B cell (primary cell): Measurements from ENCODE around the gene TMEM209. TPM values are rescaled to one million over a fixed set of nuclear protein-coding genes. Genes with fewer than 3 reads are reported as not detected.

Experiments
- ATAC-seq: fragments of 200-7000 bp; cut with Tn5 transposase; one replicate; pipeline ENCODE4 v1.10.0; 2021; ENCODE audit warnings: low read depth, mild to moderate bottlenecking, moderate number of reproducible peaks, moderate library complexity
- CTCF ChIA-PET: fragments of 350-600 bp; sonication (Branson Sonifier 250); formaldehyde crosslinking; loops from one replicate; lab custom pipeline; 2021; ENCODE audit warnings: antibody characterized with exemption, inconsistent platforms; lab: Charles Lee
- POLR2A ChIA-PET: fragments of 350-600 bp; sonication (Branson Sonifier 250); formaldehyde crosslinking; loops from one replicate; lab custom pipeline; 2021; ENCODE audit warnings: antibody characterized with exemption; lab: Charles Lee
- DNase-seq: peaks from one replicate; pipeline ENCODE4 v3.0.0; 2013
- H2AFZ ChIP-seq: 2 replicates; pipeline ENCODE4 v1.6.1; 2012; ENCODE audit warnings: mild to moderate bottlenecking, low read depth, low read length; ENCODE audit not compliant: insufficient read depth, poor library complexity, severe bottlenecking
- H3K27ac ChIP-seq, 2 donors: 1 replicate in 1 of 2; 2 replicates in 1 of 2; pipeline ENCODE4 v1.5.1; 2012 to 2013; ENCODE audit warnings: low read length in 2 of 2, mild to moderate bottlenecking in 2 of 2, moderate library complexity in 1 of 2
- H3K27me3 ChIP-seq, 4 experiments: fragments of 200-600 bp in 1 of 4; sonication (generic) in 1 of 4; replicated peaks in 1 of 4; 1 replicate in 2 of 4; 2 replicates in 2 of 4; pipeline versions ENCODE4 v1.6.1 to v1.7.0; 2013 to 2016; ENCODE audit warnings: low read length in 3 of 4, mild to moderate bottlenecking in 2 of 4, mixed read lengths in 1 of 4, moderate library complexity in 1 of 4; ENCODE audit not compliant: insufficient read depth in 4 of 4, control insufficient read depth in 3 of 4; ENCODE audit errors: control extremely low read depth in 1 of 4
- H3K36me3 ChIP-seq, 2 experiments: replicated peaks in 1 of 2; 1 replicate in 1 of 2; 2 replicates in 1 of 2; pipeline versions ENCODE4 v1.6.1 to v1.7.1; 2013; ENCODE audit warnings: low read length in 1 of 2; ENCODE audit not compliant: insufficient read depth in 2 of 2, control insufficient read depth in 1 of 2; ENCODE audit errors: control extremely low read depth in 1 of 2, extremely low read depth in 1 of 2
- H3K4me1 ChIP-seq, 2 donors: fragments of 200-600 bp in 1 of 2; sonication (generic) in 1 of 2; 1 replicate in 1 of 2; 2 replicates in 1 of 2; pipeline versions ENCODE4 v1.5.1 to v1.6.1; 2013 to 2017; ENCODE audit warnings: low read length in 2 of 2; ENCODE audit not compliant: control insufficient read depth in 2 of 2, insufficient read depth in 2 of 2
- H3K4me2 ChIP-seq: replicated peaks from 2 replicates; pipeline ENCODE3; 2012; ENCODE audit warnings: mild to moderate bottlenecking, low read depth, low read length; ENCODE audit not compliant: poor library complexity, severe bottlenecking
- H3K4me3 ChIP-seq, 5 experiments: fragments of 200-600 bp in 1 of 5; sonication (generic) in 1 of 5; 1 replicate in 3 of 5; 2 replicates in 2 of 5; pipeline versions ENCODE4 v1.5.1 to v1.7.0; 2011 to 2016; ENCODE audit warnings: low read length in 4 of 5, mild to moderate bottlenecking in 4 of 5, low read depth in 2 of 5, control low read depth in 1 of 5, moderate library complexity in 1 of 5; ENCODE audit not compliant: insufficient read depth in 1 of 5; ENCODE audit errors: control extremely low read depth in 1 of 5, extremely low read depth in 1 of 5
- H3K79me2 ChIP-seq: fragments of 200-600 bp; sonication (generic); one replicate; pipeline ENCODE4 v1.6.0; 2016; ENCODE audit warnings: low read length; ENCODE audit not compliant: control insufficient read depth, insufficient read depth
- H3K9ac ChIP-seq: fragments of 200-600 bp; sonication (generic); 2 replicates; pipeline ENCODE4 v1.6.1; 2017; ENCODE audit warnings: mild to moderate bottlenecking, low read length, moderate library complexity
- H3K9me3 ChIP-seq, 3 donors: one replicate each; pipeline versions ENCODE4 v1.6.1 to v1.7.1; 2013; ENCODE audit warnings: low read length in 2 of 3; ENCODE audit not compliant: control insufficient read depth in 2 of 3, insufficient read depth in 1 of 3; ENCODE audit errors: control extremely low read depth in 1 of 3
- H4K20me1 ChIP-seq: 2 replicates; pipeline ENCODE4 v1.6.0; 2012; ENCODE audit warnings: mild to moderate bottlenecking, low read length; ENCODE audit not compliant: insufficient read depth, control insufficient read depth, poor library complexity, severe bottlenecking
- H3K27ac Mint-ChIP-seq: one replicate; pipeline ENCODE4 v1.8.0; 2021; ENCODE audit warnings: mixed read lengths
- H3K27me3 Mint-ChIP-seq: one replicate; pipeline ENCODE4 v1.8.0; 2021; ENCODE audit warnings: mixed read lengths
- H3K4me1 Mint-ChIP-seq: one replicate; pipeline ENCODE4 v1.8.0; 2021; ENCODE audit warnings: mixed read lengths
- H3K4me3 Mint-ChIP-seq: one replicate; pipeline ENCODE4 v1.8.0; 2021; ENCODE audit warnings: mixed read lengths
- H3K9me3 Mint-ChIP-seq: one replicate; pipeline ENCODE4 v1.8.0; 2022; ENCODE audit warnings: mixed read lengths; ENCODE audit not compliant: insufficient read depth
- CTCF ChIP-seq: fragments of 200-600 bp; IDR thresholded peaks from one replicate; pipeline ENCODE4 v1.8.0; 2022; ENCODE audit warnings: antibody characterized with exemption, mild to moderate bottlenecking
- EZH2 ChIP-seq: IDR thresholded peaks from 2 replicates; pipeline ENCODE4 v1.6.1; 2012; ENCODE audit warnings: borderline replicate concordance, low read depth, mild to moderate bottlenecking, moderate library complexity, low read length; ENCODE audit not compliant: insufficient read depth, poor library complexity, severe bottlenecking
- WGBS: methylation state at CpG from one replicate; pipeline ENCODE4 v1.1.5; 2013; ENCODE audit warnings: missing lambda C conversion rate; ENCODE audit not compliant: insufficient coverage; 5-methylcytosine and 5-hydroxymethylcytosine counted together
- intact Hi-C: fragments of 100-400 bp; cut with micrococcal nuclease; formaldehyde crosslinking; loops from one replicate; pipeline ENCODE4 v1.10.0; 2022
- polyA plus RNA-seq: library from polyadenylated mRNA; depleted of rRNA; stranded (reverse); fragments of >200 nt; gene quantifications from 2 replicates; pipeline ENCODE4 v1.2.3, GENCODE V29; 2012
- total RNA-seq, 2 donors: library from RNA; stranded (reverse); fragments of 120-200 nt in 1 of 2; gene quantifications; 1 replicate in 1 of 2; 2 replicates in 1 of 2; pipeline versions ENCODE4 v1.2.3 to v1.2.4, GENCODE V29; 2013 to 2022

Gene TMEM209
- total and polyA plus RNA-seq, 2 donors (not counting 1 experiment from before 2014, with no cell fraction given), result 15.8 to 35.8 TPM

GRCh38 chr7:130224210-130224609 is 19.0 kb upstream of the TMEM209 start:
- ChIA-PET POLR2A (no interaction called here), CTCF (no interaction called here)
- no peak overlapping the region for H3K27ac ChIP-seq
- H2AFZ ChIP-seq, result no peak overlapping the region
- TF ChIP-seq EZH2 (no peak), CTCF (no peak)
- no peaks in the 10 kb centered on the region for H4K20me1 ChIP-seq
- H3K4me3 ChIP-seq, result no peak overlapping the region
- ATAC-seq, result no peak
- H3K27me3 ChIP-seq, result no peaks in the 10 kb centered on the region
- H3K9ac ChIP-seq, result no peak overlapping the region
- Mint-ChIP-seq H3K9me3 (no peaks in the 10 kb centered on the region), H3K4me3 (no peak overlapping the region), H3K27me3 (no peaks in the 10 kb centered on the region), H3K4me1 (peaks cover 2% of the 10 kb centered on the region), H3K27ac (no peak overlapping the region)
- H3K4me2 ChIP-seq, result no peak overlapping the region
- DNase-seq, result no peak
- no peaks in the 10 kb centered on the region for H3K79me2 ChIP-seq
- no peaks in the 10 kb centered on the region for H3K36me3 ChIP-seq
- no peaks in the 10 kb centered on the region for H3K4me1 ChIP-seq
- H3K9me3 ChIP-seq, result no peaks in the 10 kb centered on the region
- no CpG with 5 or more reads among the region's 5 CpGs for WGBS
- intact Hi-C loops, result no loop called here

- no peak overlapping the region for H3K4me3 ChIP-seq
- Mint-ChIP-seq H3K27me3 (no peaks in the 10 kb centered on the region), H3K9me3 (no peaks in the 10 kb centered on the region), H3K27ac (no peak overlapping the region), H3K4me1 (peaks cover 2% of the 10 kb centered on the region), H3K4me3 (no peak overlapping the region)
- H3K36me3 ChIP-seq, result no peaks in the 10 kb centered on the region
- ChIA-PET CTCF (no interaction called here), POLR2A (no interaction called here)
- H3K79me2 ChIP-seq, result no peaks in the 10 kb centered on the region
- H3K27me3 ChIP-seq, result no peaks in the 10 kb centered on the region
- no peaks in the 10 kb centered on the region for H3K4me1 ChIP-seq
- no peak overlapping the region for H3K9ac ChIP-seq
- no CpG with 5 or more reads among the region's 1 CpG for WGBS
- no peaks in the 10 kb centered on the region for H4K20me1 ChIP-seq
- intact Hi-C loops, result no loop called here
- peak overlapping the region; percentile 14 for H2AFZ ChIP-seq
- H3K9me3 ChIP-seq, result no peaks in the 10 kb centered on the region
- H3K27ac ChIP-seq, result no peak overlapping the region
- DNase-seq, result no peak
- ATAC-seq, result no peak
- H3K4me2 ChIP-seq, result no peak overlapping the region
- TF ChIP-seq EZH2, result no peak
These were observed 18.4 kb upstream of the TMEM209 start for GRCh38 chr7:130223646-130224045.
